Testis (tissue), 2 donors: ENCODE data around the gene SNX18.

ENCODE experiments used
- CTCF ChIP-seq, 3 experiments: fragments of 450-650 bp in 2 of 3; fragments of 200-600 bp in 1 of 3; sonication (generic) in 1 of 3; IDR thresholded peaks; one replicate each; pipeline ENCODE4 v1.5.1; 2016 to 2019; ENCODE audit warnings: antibody characterized with exemption in 3 of 3, mild to moderate bottlenecking in 2 of 3, moderate library complexity in 1 of 3
- POLR2A ChIP-seq: fragments of 450-650 bp; IDR thresholded peaks from one replicate; pipeline ENCODE4 v1.6.1; 2017; ENCODE audit warnings: antibody characterized with exemption, mild to moderate bottlenecking, moderate library complexity

- TF ChIP-seq CTCF (IDR thresholded peaks at IDR 0.05) (no peak), POLR2A (no peak)
Observed at GRCh38 chr5:54524082-54524481, 6.5 kb downstream of the SNX18 start.
